GM19455 (cell line): ENCODE results near the gene LARGE1.
"Not testable (repeated sequence)": the region's sequence is repeated elsewhere in the genome, so short reads cannot be mapped to it uniquely, and the experiment has no call there.

ENCODE experiments used
- ATAC-seq: cut with Tn5 transposase; IDR thresholded peaks from one replicate; pipeline ENCODE4 v1.9.1; 2021; ENCODE audit not compliant: unreplicated experiment

The LARGE1 gene

DNA sequence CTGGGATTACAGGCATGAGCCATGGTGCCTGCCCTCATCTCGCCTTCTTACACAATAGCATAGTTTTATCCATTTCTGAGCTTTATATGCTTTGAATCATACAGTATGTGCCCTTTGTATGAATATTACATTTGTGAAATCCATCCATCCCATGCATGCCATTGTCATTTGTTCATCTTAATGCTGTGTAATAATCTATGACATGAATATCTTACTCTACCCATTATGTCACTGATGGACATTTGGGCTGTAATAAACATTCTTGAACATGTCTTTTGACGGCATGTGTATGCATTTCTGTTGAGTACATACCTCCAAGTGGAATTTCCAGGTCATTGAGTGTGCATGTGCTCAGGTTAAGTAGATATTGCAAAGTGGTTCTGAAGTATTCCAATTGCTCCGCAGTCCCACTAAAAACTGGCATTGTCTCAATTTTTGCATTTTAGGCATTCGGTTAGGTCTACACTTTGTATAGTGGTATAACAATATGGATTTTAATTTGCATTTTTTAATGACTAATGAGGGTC, 522.8 kb downstream of the LARGE1 start:
- no peak for ATAC-seq

GRCh38 chr22:33393432-33393831, 526.8 kb downstream of the LARGE1 start:
- no peak for ATAC-seq

- ATAC-seq = no peak
Measured at GRCh38 chr22:33391298-33391697, 529.0 kb downstream of the LARGE1 start.

DNA sequence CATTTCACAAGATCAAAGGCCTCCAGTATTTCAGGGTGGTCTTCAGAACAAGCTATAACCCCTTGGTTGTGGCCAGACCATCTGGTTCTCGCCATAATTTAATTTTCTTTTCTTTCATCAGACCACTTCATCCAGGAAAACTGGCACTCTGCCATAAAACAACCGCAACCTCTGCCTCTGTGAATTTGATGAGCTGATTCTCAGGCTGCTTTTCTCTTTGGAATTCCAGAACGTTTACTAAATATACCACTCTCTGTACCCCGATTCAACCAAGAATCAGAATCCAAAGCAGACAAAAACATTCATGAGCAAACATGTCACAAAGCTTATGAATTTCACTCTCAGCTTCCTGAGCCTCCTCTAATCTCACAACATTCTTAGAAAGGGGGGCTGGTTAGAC, 530.3 kb downstream of the LARGE1 start:
- no peak for ATAC-seq

GRCh38 chr22:33386270-33386669, 534.0 kb downstream of the LARGE1 start:
- no peak for ATAC-seq

GRCh38 chr22:33385611-33386010, 534.7 kb downstream of the LARGE1 start:
- ATAC-seq = no peak

- ATAC-seq = no peak
Measured at GRCh38 chr22:33382436-33382835, 537.8 kb downstream of the LARGE1 start.

GRCh38 chr22:33381531-33382406, 538.5 kb downstream of the LARGE1 start:
- ATAC-seq = no peak

DNA sequence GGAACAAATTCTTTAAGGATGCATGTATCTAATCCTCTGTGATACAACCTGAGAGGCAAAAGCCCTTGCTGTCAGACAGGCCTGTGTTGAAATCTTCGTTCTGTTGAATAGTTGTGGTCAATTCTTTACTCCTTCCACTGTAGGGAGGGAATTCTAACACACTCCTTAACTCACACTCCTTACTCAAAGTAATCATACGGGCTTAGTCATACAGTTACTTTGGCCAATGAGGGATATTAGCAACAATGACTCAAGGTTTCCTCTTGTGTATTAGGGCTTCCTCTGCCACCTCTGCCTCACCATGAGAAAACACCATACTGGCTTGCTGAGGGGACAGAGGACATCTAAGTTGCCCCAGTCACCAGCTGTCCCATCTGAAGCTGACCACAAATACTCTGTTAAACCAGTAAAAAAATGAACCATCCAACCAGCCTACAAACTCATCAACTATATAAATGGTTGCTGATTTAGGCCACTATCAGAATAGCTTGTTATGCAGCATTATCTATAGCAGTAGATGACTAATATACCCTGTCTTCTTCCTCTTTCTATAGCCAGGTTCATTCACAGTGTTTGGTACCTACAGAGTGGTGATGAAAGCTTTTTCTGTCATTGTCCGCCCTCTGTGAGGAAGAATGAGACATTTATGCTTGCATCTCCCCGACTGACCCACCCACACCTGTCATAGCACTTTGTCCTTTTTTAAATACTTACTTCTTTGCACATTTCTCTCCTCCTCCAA, 539.3 kb downstream of the LARGE1 start:
- ATAC-seq = no peak

- no peak for ATAC-seq
Measured at GRCh38 chr22:33379836-33380235, 540.4 kb downstream of the LARGE1 start.

GRCh38 chr22:33372875-33373274, 547.4 kb downstream of the LARGE1 start:
- no peak for ATAC-seq

DNA sequence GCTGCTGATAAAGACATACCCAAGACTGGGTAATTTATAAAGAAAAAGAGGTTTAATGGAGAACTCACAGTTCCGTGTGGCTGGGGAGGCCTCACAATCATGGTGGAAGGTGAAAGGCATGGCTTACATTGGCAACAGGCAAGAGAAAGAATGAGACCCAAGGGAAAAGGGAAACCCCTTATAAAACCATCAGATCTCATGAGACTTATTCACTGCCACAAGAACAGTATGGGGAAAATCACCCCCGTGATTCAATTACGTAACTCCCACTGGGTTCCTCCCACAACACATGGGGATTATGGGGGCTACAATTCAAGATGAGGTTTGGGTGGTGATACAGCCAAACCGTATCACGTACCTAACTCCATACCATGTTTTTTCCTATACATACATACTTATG, 557.0 kb downstream of the LARGE1 start:
- ATAC-seq = not testable (repeated sequence)

GRCh38 chr22:33362702-33363101, 557.6 kb downstream of the LARGE1 start:
- ATAC-seq = no peak

DNA sequence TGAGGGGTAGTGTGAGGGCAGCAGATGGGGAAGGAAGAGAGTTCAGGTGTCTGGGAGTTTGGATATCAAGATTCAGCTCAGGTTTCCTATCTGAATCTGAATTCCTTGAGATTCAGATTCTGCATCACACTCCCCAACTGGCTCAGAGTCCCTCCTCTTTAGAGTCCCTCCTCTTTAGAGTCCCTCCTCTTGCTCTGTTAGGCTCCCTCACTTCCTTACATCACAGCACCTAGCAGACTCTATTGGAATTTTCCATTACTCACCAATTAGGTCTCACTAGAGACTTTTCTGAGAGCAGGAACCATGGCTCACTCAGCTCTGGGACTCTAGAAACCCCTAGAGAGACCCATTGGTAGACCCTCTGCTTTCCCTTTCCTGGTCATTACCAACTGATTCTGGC, 558.7 kb downstream of the LARGE1 start:
- ATAC-seq = no peak

DNA sequence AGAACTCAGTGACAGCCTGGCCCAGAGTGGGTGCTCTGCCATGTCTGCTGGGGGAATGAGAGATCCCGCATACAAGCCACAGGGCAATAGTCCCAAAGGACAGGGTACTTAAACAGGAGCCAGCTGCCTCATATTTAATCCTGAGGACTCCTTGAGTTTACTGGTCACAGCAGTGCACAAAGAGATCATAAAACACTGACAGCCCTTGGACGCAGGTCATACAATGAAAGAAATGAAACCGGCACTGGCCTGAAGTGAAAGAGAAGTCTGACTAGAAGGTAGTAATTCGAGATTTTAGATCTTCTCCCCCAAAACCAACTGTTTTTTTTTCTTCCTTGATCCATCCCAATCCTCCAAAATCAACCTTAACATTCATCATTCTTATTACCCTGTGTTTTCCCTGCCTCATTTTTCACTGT, 562.3 kb downstream of the LARGE1 start:
- ATAC-seq = no peak

GRCh38 chr22:33354928-33355327, 565.3 kb downstream of the LARGE1 start:
- no peak for ATAC-seq

- ATAC-seq = no peak
Measured at GRCh38 chr22:33353502-33353901, 566.8 kb downstream of the LARGE1 start.

DNA sequence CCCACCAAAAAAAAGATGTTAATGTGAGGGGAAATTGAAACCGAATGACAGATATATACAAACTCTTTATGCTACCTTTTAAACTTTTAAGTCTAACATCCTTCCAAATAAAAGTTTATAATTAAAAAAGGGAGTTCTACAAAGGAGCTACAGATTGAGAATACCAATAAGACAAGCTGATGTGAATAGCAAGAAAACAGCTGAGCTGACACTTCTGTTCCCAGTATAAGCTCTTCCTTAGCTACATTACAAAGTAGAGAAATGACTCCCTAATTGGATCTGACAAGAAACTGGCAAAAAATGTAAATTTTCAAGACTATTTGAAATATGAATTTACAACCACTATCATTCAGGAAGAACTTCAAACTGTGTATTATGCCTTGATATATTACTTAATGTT, 567.5 kb downstream of the LARGE1 start:
- ATAC-seq = no peak

DNA sequence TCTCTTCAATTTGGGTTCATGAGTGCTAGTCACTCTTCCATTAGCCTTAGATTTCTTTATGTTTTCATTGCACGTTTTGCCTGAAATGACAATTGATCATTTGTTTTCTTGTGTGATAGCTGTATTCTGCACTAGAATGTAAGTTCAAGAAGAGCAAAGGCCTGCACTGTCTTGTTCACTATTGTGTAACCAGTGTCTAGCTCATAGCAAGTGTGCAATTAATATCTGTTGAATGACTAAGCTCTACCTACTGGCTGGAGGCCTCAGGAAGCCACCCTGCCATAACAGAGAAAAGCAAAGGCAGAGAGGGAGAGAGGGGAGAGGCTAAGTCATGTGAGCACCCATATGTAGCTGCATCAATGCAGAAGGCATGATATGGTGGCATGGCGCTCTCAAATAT, 569.3 kb downstream of the LARGE1 start:
- ATAC-seq = no peak

GRCh38 chr22:33350491-33350890, 569.8 kb downstream of the LARGE1 start:
- ATAC-seq = no peak

DNA sequence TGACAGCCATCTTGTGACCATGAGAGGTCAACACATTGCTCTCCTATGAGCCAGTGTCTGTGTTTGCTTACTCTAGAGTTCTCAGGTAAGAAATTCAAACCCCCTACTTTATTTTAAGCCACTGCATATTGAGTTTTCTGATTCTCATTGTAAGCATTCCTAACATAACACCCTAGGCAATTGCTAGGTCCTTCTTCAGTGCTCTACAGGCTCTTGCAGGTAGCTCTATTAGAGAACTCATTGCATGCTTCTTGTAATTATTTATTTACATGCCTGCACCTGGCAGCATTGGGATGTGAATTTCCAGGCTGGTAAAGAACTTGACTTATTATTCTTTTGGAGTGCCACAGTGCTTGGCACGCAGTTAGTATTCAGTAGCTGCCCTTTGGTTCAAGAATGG, 573.3 kb downstream of the LARGE1 start:
- ATAC-seq = no peak

DNA sequence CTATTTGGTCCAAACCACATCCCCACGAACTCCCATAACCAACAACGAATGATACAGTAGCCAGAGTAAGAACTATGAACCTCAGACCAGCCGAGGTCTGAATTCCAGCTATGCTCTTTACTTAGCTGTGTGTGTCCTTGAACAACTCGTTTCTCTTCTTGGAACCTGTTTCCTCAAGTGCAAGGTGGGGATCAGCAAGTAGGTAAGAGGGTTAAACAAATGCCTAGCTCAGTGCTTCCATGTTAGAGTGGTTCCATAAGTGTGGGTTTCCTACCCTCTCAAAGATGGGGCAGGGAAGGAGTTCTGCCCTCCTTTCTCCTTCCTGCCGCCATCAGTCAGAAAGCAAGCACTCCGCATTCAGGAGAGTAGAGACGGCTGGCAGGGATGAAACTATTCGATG, 578.7 kb downstream of the LARGE1 start:
- no peak for ATAC-seq
